Uterus (tissue), 2 donors: ENCODE data around the gene VWCE.
"Not testable (repeated sequence)": the region's sequence is repeated elsewhere in the genome, so short reads cannot be mapped to it uniquely, and the experiment has no call there.

ENCODE experiments used
- POLR2A ChIP-seq, 2 donors: fragments of 450-650 bp; IDR thresholded peaks; one replicate each; pipeline ENCODE4 v1.6.1; 2016; ENCODE audit warnings: antibody characterized with exemption in 2 of 2, mild to moderate bottlenecking in 1 of 2, moderate library complexity in 1 of 2
- TF ChIP-seq, protein P1 (sequence below), 4 experiments: fragments of 200-600 bp in 2 of 4; fragments of 450-650 bp in 2 of 4; sonication (generic) in 2 of 4; IDR thresholded peaks; one replicate each; pipeline ENCODE4 v1.5.1; 2016 to 2019; ENCODE audit warnings: antibody characterized with exemption in 4 of 4, mild to moderate bottlenecking in 2 of 4, moderate library complexity in 1 of 4

DNA sequence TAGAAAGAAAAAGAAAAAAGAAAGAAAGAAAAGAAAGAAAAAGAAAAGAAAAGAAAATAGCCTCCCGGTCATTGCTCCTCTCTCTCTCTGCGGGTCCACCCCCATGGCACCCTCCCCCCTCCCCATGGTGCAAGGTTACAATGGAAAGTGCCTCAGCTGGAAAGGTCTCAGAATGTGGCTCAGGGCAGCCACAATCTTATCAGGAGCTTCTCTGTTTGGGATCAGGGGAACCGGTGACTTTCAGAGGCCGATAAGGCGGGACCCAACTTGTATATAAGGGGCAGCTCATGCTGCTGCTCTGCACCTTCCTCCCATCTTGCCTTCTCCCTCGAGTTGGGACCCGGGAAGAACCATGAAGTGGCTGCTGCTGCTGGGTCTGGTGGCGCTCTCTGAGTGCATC lies 54.2 kb downstream of the VWCE start, which contains the start of gene PGA5:
- TF ChIP-seq, protein P1, sequence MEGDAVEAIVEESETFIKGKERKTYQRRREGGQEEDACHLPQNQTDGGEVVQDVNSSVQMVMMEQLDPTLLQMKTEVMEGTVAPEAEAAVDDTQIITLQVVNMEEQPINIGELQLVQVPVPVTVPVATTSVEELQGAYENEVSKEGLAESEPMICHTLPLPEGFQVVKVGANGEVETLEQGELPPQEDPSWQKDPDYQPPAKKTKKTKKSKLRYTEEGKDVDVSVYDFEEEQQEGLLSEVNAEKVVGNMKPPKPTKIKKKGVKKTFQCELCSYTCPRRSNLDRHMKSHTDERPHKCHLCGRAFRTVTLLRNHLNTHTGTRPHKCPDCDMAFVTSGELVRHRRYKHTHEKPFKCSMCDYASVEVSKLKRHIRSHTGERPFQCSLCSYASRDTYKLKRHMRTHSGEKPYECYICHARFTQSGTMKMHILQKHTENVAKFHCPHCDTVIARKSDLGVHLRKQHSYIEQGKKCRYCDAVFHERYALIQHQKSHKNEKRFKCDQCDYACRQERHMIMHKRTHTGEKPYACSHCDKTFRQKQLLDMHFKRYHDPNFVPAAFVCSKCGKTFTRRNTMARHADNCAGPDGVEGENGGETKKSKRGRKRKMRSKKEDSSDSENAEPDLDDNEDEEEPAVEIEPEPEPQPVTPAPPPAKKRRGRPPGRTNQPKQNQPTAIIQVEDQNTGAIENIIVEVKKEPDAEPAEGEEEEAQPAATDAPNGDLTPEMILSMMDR (IDR thresholded peaks at IDR 0.05) = not testable (repeated sequence)
- not testable (repeated sequence) for TF ChIP-seq POLR2A (IDR thresholded peaks at IDR 0.05)
